ENCODE measurements around the gene NCAPG2.

NCAPG2 gene

GRCh38 chr7:158741294-158741666 is 36.7 kb upstream of the NCAPG2 start:
- TF ChIP-seq EZH2 (IDR thresholded peaks at IDR 0.05; ENCODE audit: borderline replicate concordance, low read depth, low read length, severe bottlenecking) (no peak), CTCF (IDR thresholded peaks at IDR 0.05; ENCODE audit: borderline replicate concordance, extremely low read depth, low read length, poor library complexity, severe bottlenecking) (no peak)
- Histone ChIP-seq H3K4me1 (ENCODE audit: insufficient read depth, low read length) (no peaks in the 10 kb centered on the region), H3K9ac (ENCODE audit: low read depth, low read length) (no peak overlapping the region), H3K27me3 (ENCODE audit: insufficient read depth, low read length, poor library complexity) (no peaks in the 10 kb centered on the region), H3K36me3 (ENCODE audit: insufficient read depth, low read length) (peaks cover 95% of the 10 kb centered on the region), H3K4me2 (ENCODE audit: insufficient read depth, low read length) (no peak overlapping the region), H4K20me1 (ENCODE audit: insufficient read depth, low read length) (no peaks in the 10 kb centered on the region), H3K4me3 (ENCODE audit: low read depth in 1 of 2, low read length in 2 of 2) (no peak overlapping the region), H3K79me2 (ENCODE audit: insufficient read depth, low read length) (no peaks in the 10 kb centered on the region), H3K27ac (ENCODE audit: low read length) (no peak overlapping the region), H2AFZ (ENCODE audit: low read depth, low read length) (no peak overlapping the region), H3K9me3 (ENCODE audit: insufficient read depth, low read length, severe bottlenecking) (no peaks in the 10 kb centered on the region)
- DNase-seq (no peak), ATAC-seq (ENCODE audit: insufficient read depth, low read depth) (no peak)

- DNase-seq (no peak), ATAC-seq (ENCODE audit: insufficient read depth, low read depth) (no peak)
- Histone ChIP-seq H3K9ac (ENCODE audit: low read depth, low read length) (no peak overlapping the region), H2AFZ (ENCODE audit: low read depth, low read length) (no peak overlapping the region), H3K9me3 (ENCODE audit: insufficient read depth, low read length, severe bottlenecking) (no peaks in the 10 kb centered on the region), H3K27me3 (ENCODE audit: insufficient read depth, low read length, poor library complexity) (no peaks in the 10 kb centered on the region), H3K79me2 (ENCODE audit: insufficient read depth, low read length) (no peaks in the 10 kb centered on the region), H3K27ac (ENCODE audit: low read length) (no peak overlapping the region), H3K4me3 (ENCODE audit: low read depth in 1 of 2, low read length in 2 of 2) (no peak overlapping the region), H3K4me2 (ENCODE audit: insufficient read depth, low read length) (no peak overlapping the region), H4K20me1 (ENCODE audit: insufficient read depth, low read length) (no peaks in the 10 kb centered on the region), H3K4me1 (ENCODE audit: insufficient read depth, low read length) (no peaks in the 10 kb centered on the region), H3K36me3 (ENCODE audit: insufficient read depth, low read length) (peaks cover 95% of the 10 kb centered on the region)
- TF ChIP-seq CTCF (IDR thresholded peaks at IDR 0.05; ENCODE audit: borderline replicate concordance, extremely low read depth, low read length, poor library complexity, severe bottlenecking) (no peak), EZH2 (IDR thresholded peaks at IDR 0.05; ENCODE audit: borderline replicate concordance, low read depth, low read length, severe bottlenecking) (no peak)
Measured at GRCh38 chr7:158740657-158741293, 36.2 kb upstream of the NCAPG2 start.

GRCh38 chr7:158740013-158740656 is 35.5 kb upstream of the NCAPG2 start:
- no peaks in the 10 kb centered on the region for H3K4me1 ChIP-seq (ENCODE audit: insufficient read depth, low read length)
- TF ChIP-seq CTCF (IDR thresholded peaks at IDR 0.05; ENCODE audit: borderline replicate concordance, extremely low read depth, low read length, poor library complexity, severe bottlenecking) (no peak), EZH2 (IDR thresholded peaks at IDR 0.05; ENCODE audit: borderline replicate concordance, low read depth, low read length, severe bottlenecking) (no peak)
- no peaks in the 10 kb centered on the region for H4K20me1 ChIP-seq (ENCODE audit: insufficient read depth, low read length)
- H3K9me3 ChIP-seq (ENCODE audit: insufficient read depth, low read length, severe bottlenecking): no peaks in the 10 kb centered on the region
- H3K36me3 ChIP-seq (ENCODE audit: insufficient read depth, low read length): peaks cover 93% of the 10 kb centered on the region
- no peak overlapping the region for H3K27ac ChIP-seq (ENCODE audit: low read length)
- H2AFZ ChIP-seq (ENCODE audit: low read depth, low read length): no peak overlapping the region
- no peak overlapping the region for H3K4me3 ChIP-seq (ENCODE audit: low read depth in 1 of 2, low read length in 2 of 2)
- ATAC-seq (ENCODE audit: insufficient read depth, low read depth) (no peak), DNase-seq (no peak)
- no peaks in the 10 kb centered on the region for H3K79me2 ChIP-seq (ENCODE audit: insufficient read depth, low read length)
- H3K27me3 ChIP-seq (ENCODE audit: insufficient read depth, low read length, poor library complexity): no peaks in the 10 kb centered on the region
- no peak overlapping the region for H3K4me2 ChIP-seq (ENCODE audit: insufficient read depth, low read length)
- no peak overlapping the region for H3K9ac ChIP-seq (ENCODE audit: low read depth, low read length)
